C4-2B (cell line): ENCODE data around the gene STK16.
A peak's percentile ranks its signal among the peaks of the same experiment; 100 is the strongest.

Source experiments
- H3K27ac ChIP-seq: fragments of 450-650 bp; 2 replicates; pipeline ENCODE4 v1.5.1; 2017
- CTCF ChIP-seq: fragments of 450-650 bp; conservative IDR thresholded peaks from 2 replicates; pipeline ENCODE4 v1.5.1; 2017; ENCODE audit warnings: mild to moderate bottlenecking
- ZFX ChIP-seq: fragments of 450-650 bp; IDR thresholded peaks from 2 replicates; pipeline ENCODE4 v1.6.1; 2017

Gene STK16

GRCh38 chr2:219234331-219234730 is 10.9 kb upstream of the STK16 start:
- TF ChIP-seq ZFX (no peak), CTCF (no peak)
- H3K27ac ChIP-seq, result no peak overlapping the region

- TF ChIP-seq CTCF (no peak), ZFX (no peak)
- no peak overlapping the region for H3K27ac ChIP-seq
Measured at GRCh38 chr2:219243291-219243761, 2.0 kb upstream of the STK16 start.

- no peak for TF ChIP-seq ZFX
- H3K27ac ChIP-seq, result peak overlapping the region; percentile 81
Measured at GRCh38 chr2:219244789-219245147, 511 bp upstream of the STK16 start.

GRCh38 chr2:219245899-219246230 is 586 bp downstream of the STK16 start:
- TF ChIP-seq CTCF (no peak), ZFX (no peak)
- H3K27ac ChIP-seq, result peak overlapping the region; percentile 81

- no peak for TF ChIP-seq CTCF
- no peak for TF ChIP-seq ZFX
- H3K27ac ChIP-seq, result no peak overlapping the region
Measured at GRCh38 chr2:219246559-219246958, 1.3 kb downstream of the STK16 start.

- H3K27ac ChIP-seq, result peak overlapping the region; percentile 84; the same call in 1 of the 2 replicates
Measured at GRCh38 chr2:219247678-219248642, 2.7 kb downstream of the STK16 start.

GRCh38 chr2:219248845-219249202 is 3.5 kb downstream of the STK16 start:
- no peak for TF ChIP-seq CTCF
- TF ChIP-seq ZFX, result no peak
- H3K27ac ChIP-seq, result peak overlapping the region; percentile 84

More at GRCh38 chr2:219247678-219248642, 2.7 kb downstream of the STK16 start:
- no peak for TF ChIP-seq CTCF
- TF ChIP-seq ZFX, result no peak
